ENCODE measurements around the gene NXF1. TPM values are rescaled to one million over a fixed set of nuclear protein-coding genes. Genes with fewer than 3 reads are reported as not detected.
A peak's percentile ranks its signal among the peaks of the same experiment; 100 is the strongest.

NXF1 gene
- total RNA-seq, 1 experiment from 2014 or later: 69.0 TPM

DNA sequence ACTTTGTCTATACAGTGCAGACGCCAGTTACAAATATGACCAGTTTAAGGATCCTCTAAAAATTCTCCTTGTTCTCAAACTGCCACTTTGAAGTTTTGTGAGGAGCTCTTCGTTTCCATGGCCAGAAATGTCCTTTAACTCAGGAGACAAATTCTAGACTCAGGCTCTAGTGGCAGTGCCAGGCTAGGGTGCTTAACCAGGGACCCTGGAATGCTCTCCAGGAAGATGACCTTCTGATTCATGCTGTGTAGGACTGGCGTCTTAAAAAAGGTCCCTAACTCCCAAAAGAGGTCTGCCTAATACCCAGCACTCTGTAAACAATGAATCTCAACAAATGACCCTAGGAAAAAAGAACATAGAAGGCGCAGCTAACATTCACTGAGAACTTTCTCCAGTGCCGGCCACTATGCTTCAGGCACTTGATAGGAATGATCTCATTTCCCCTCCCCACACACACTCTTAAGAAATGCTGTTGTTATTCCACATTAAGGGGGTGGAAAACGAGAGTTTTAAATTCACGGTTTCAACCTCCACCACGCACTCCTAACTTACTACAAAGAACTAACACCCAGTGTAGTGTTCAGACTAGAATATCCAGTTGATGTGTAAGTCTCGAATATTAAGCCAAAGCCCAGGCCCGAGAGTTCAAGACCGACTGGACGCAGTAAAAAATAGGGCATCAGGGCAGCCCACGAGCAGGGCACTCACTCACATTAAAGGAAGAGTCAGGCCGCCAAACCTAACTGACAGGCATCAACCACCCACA, 747 bp downstream of the NXF1 start:
- TF ChIP-seq, protein P1, sequence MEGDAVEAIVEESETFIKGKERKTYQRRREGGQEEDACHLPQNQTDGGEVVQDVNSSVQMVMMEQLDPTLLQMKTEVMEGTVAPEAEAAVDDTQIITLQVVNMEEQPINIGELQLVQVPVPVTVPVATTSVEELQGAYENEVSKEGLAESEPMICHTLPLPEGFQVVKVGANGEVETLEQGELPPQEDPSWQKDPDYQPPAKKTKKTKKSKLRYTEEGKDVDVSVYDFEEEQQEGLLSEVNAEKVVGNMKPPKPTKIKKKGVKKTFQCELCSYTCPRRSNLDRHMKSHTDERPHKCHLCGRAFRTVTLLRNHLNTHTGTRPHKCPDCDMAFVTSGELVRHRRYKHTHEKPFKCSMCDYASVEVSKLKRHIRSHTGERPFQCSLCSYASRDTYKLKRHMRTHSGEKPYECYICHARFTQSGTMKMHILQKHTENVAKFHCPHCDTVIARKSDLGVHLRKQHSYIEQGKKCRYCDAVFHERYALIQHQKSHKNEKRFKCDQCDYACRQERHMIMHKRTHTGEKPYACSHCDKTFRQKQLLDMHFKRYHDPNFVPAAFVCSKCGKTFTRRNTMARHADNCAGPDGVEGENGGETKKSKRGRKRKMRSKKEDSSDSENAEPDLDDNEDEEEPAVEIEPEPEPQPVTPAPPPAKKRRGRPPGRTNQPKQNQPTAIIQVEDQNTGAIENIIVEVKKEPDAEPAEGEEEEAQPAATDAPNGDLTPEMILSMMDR (conservative IDR thresholded peaks at IDR 0.05): no peak
- no peak overlapping the region for H4K5ac ChIP-seq (ENCODE audit: insufficient read length, low read depth, low read length)

More for the DNA sequence above, 747 bp downstream of the NXF1 start:
- H3K4me1 ChIP-seq (ENCODE audit: insufficient read depth, low read length): no peaks in the 10 kb centered on the region
- H3K9ac ChIP-seq (ENCODE audit: extremely low read depth, insufficient read length, low read length): peak overlapping the region; percentile 54
- no peak overlapping the region for H3K27ac ChIP-seq (ENCODE audit: insufficient read length, low read depth, low read length)
- no peak overlapping the region for H4K91ac ChIP-seq (ENCODE audit: insufficient read length, low read depth, low read length)
- Mint-ChIP-seq H3K27me3 (ENCODE audit: low read depth) (no peaks in the 10 kb centered on the region; the same call in 1 of the 2 replicates), H3K4me3 (peak overlapping the region; percentile 96 to 99), H3K36me3 (ENCODE audit: insufficient read depth in 1 of 3, low read depth in 3 of 3) (peaks cover 30 to 48% (median 39%) of the 10 kb centered on the region in 3 experiments; a peak in 6 of 7 replicates), H3K9me3 (no peaks in the 10 kb centered on the region), H3K27ac (peak overlapping the region; percentile 55 to 95 (median 80); a peak in 3 of 7 replicates), H3K4me1 (peaks cover 19 to 20% of the 10 kb centered on the region in 2 experiments)
- H3K27me3 ChIP-seq (ENCODE audit: insufficient read depth, low read length): no peaks in the 10 kb centered on the region
- no peaks in the 10 kb centered on the region for H3K9me3 ChIP-seq (ENCODE audit: control insufficient read depth, low read depth, low read length)
- no peak overlapping the region for H3K14ac ChIP-seq (ENCODE audit: insufficient read depth, low read length)
- H3K79me2 ChIP-seq (ENCODE audit: insufficient read depth, low read length): peaks cover 6% of the 10 kb centered on the region; the same call in 1 of the 2 replicates
- no peak overlapping the region for H3T11ph ChIP-seq (ENCODE audit: low read length)
- no peak overlapping the region for H3K4ac ChIP-seq (ENCODE audit: low read depth, low read length)
- DNase-seq: no peak
- H3K56ac ChIP-seq (ENCODE audit: insufficient read length, low read depth, low read length): no peak overlapping the region
- H4K8ac ChIP-seq (replicated peaks; ENCODE audit: insufficient read length, low read depth, low read length): no peak overlapping the region
- no peak overlapping the region for H3K18ac ChIP-seq (ENCODE audit: insufficient read length, low read depth, low read length)
- H2BK120ac ChIP-seq (ENCODE audit: low read depth, low read length, poor library complexity, severe bottlenecking): no peak overlapping the region
- H3K23ac ChIP-seq (ENCODE audit: insufficient read length, low read depth, low read length): no peak overlapping the region
- H2BK15ac ChIP-seq (ENCODE audit: low read depth, low read length): no peak overlapping the region
- peak overlapping the region; percentile 74 for H3K4me2 ChIP-seq (ENCODE audit: insufficient read depth, insufficient read length, low read length)
- WGBS (ENCODE audit: extremely low coverage, insufficient read length, low lambda C conversion rate): no CpG with 5 or more reads among the region's 14 CpGs
- H2AK5ac ChIP-seq (ENCODE audit: insufficient read length, low read length): no peak overlapping the region
- no peak overlapping the region for H2BK12ac ChIP-seq (ENCODE audit: insufficient read length, low read depth, low read length)
- peaks cover 2% of the 10 kb centered on the region for H3K79me1 ChIP-seq (ENCODE audit: insufficient read depth, low read depth, low read length, poor library complexity, severe bottlenecking)
- H2BK5ac ChIP-seq (ENCODE audit: insufficient read length, low read length): no peak overlapping the region
- H2BK20ac ChIP-seq (ENCODE audit: low read depth, low read length, poor library complexity, severe bottlenecking): no peak overlapping the region
- H2AFZ ChIP-seq (ENCODE audit: low read length): no peak overlapping the region
- peaks cover 9% of the 10 kb centered on the region for H3K23me2 ChIP-seq (ENCODE audit: insufficient read length, low read depth, low read length, poor library complexity, severe bottlenecking)
- no peaks in the 10 kb centered on the region for H4K20me1 ChIP-seq (ENCODE audit: control insufficient read depth, insufficient read depth, insufficient read length)
